PC-3 (cell line): ENCODE data around the gene CELF5. TPM values are rescaled to one million over a fixed set of nuclear protein-coding genes. Genes with fewer than 3 reads are reported as not detected.

Experiments used
- ATAC-seq: fragments of 200-7000 bp; cut with Tn5 transposase; 2 replicates; pipeline ENCODE4 v1.9.1; 2020; ENCODE audit warnings: mild to moderate bottlenecking, moderate library complexity
- BruUV-seq: library from RNA; stranded (reverse); fragments of 400-500 nt; replicated peaks from 2 replicates; lab custom pipeline; 2021; lab: Mats Ljungman, UMichigan
- CTCF ChIA-PET: fragments of 300-600 bp; sonication (Branson Sonifier 250); formaldehyde crosslinking; loops from one replicate; lab custom pipeline; 2022; ENCODE audit warnings: antibody characterized with exemption; lab: Charles Lee
- POLR2A ChIA-PET: fragments of 300-600 bp; sonication (Branson Sonifier 250); formaldehyde crosslinking; loops from one replicate; lab custom pipeline; 2022; ENCODE audit warnings: antibody characterized with exemption; ENCODE audit not compliant: unreplicated experiment; lab: Charles Lee
- DNase-seq: peaks from one replicate; pipeline ENCODE4 v3.0.0-alpha.2; 2015
- H2AFZ ChIP-seq: fragments of 300-600 bp; sonication (generic); 2 replicates; pipeline ENCODE4 v1.6.0; 2016; ENCODE audit warnings: antibody characterized with exemption, low read length
- H3F3A ChIP-seq: fragments of 300-600 bp; sonication (generic); one replicate; pipeline ENCODE4 v1.6.0; 2017; ENCODE audit warnings: antibody characterized with exemption, low read length, control low read depth, mild to moderate bottlenecking; ENCODE audit not compliant: unreplicated experiment
- H3K27ac ChIP-seq: fragments of 300-600 bp; sonication (generic); 2 replicates; pipeline ENCODE4 v1.5.1; 2016; ENCODE audit warnings: mild to moderate bottlenecking, low read length
- H3K27me3 ChIP-seq: fragments of 300-600 bp; sonication (generic); 2 replicates; pipeline ENCODE4 v1.6.1; 2016; ENCODE audit warnings: low read length, mixed read lengths
- H3K36me3 ChIP-seq: fragments of 300-600 bp; sonication (generic); 2 replicates; pipeline ENCODE4 v1.6.1; 2016; ENCODE audit warnings: low read depth, mixed run types, low read length, mixed read lengths
- H3K4me1 ChIP-seq: fragments of 300-600 bp; sonication (generic); 2 replicates; pipeline ENCODE4 v1.5.1; 2016; ENCODE audit warnings: low read length; ENCODE audit not compliant: insufficient read depth
- H3K4me2 ChIP-seq: fragments of 300-600 bp; sonication (generic); 2 replicates; pipeline ENCODE4 v1.6.0; 2016; ENCODE audit warnings: low read length
- H3K4me3 ChIP-seq: fragments of 300-600 bp; sonication (generic); 2 replicates; pipeline ENCODE4 v1.5.1; 2016; ENCODE audit warnings: mild to moderate bottlenecking, low read length, mixed read lengths
- H3K79me2 ChIP-seq: fragments of 300-600 bp; sonication (generic); 2 replicates; pipeline ENCODE4 v1.6.1; 2017; ENCODE audit warnings: low read length, mixed read lengths
- H3K9ac ChIP-seq: fragments of 300-600 bp; sonication (generic); 2 replicates; pipeline ENCODE4 v1.6.0; 2016; ENCODE audit warnings: mild to moderate bottlenecking, low read length
- H3K9me2 ChIP-seq: fragments of 300-600 bp; sonication (generic); replicated peaks from 2 replicates; pipeline ENCODE4 v1.6.1; 2016; ENCODE audit warnings: mixed run types, low read length, mixed read lengths
- H3K9me3 ChIP-seq: fragments of 300-600 bp; sonication (generic); 2 replicates; pipeline ENCODE4 v1.6.1; 2016; ENCODE audit warnings: low read length, mixed read lengths
- H4K20me1 ChIP-seq: fragments of 300-600 bp; sonication (generic); 2 replicates; pipeline ENCODE4 v1.6.1; 2016; ENCODE audit warnings: low read length, mixed read lengths
- CTCF ChIP-seq: fragments of 300-600 bp; sonication (generic); conservative IDR thresholded peaks from 2 replicates; pipeline ENCODE4 v1.5.1; 2017; ENCODE audit warnings: antibody characterized with exemption, low read depth, mild to moderate bottlenecking, low read length
- EZH2 ChIP-seq: fragments of 300-600 bp; sonication (generic); IDR thresholded peaks from one replicate; pipeline ENCODE4 v1.6.1; 2017; ENCODE audit warnings: antibody characterized with exemption, mild to moderate bottlenecking, low read length; ENCODE audit not compliant: unreplicated experiment
- EZH2phosphoT487 ChIP-seq: fragments of 300-600 bp; sonication (generic); IDR thresholded peaks from 2 replicates; pipeline ENCODE4 v1.6.1; 2018; ENCODE audit warnings: mild to moderate bottlenecking, antibody characterized with exemption, low read length, borderline replicate concordance
- intact Hi-C: fragments of 100-400 bp; cut with micrococcal nuclease; formaldehyde crosslinking; loops from 2 replicates; pipeline ENCODE4 v1.9.0; 2023
- total RNA-seq: library from RNA; depleted of rRNA; stranded (reverse); fragments of >200 nt; gene quantifications from 2 replicates; pipeline ENCODE4 v1.2.3, GENCODE V29; 2014

The CELF5 gene
- total RNA-seq, 1 experiment from 2014 or later = 0.44 TPM

- ATAC-seq (no peak), DNase-seq (no peak)
- no peaks in the 10 kb centered on the region for H4K20me1 ChIP-seq
- ChIA-PET POLR2A (no interaction called here), CTCF (no interaction called here)
- no peak overlapping the region for H3K4me3 ChIP-seq
- H3K9me2 ChIP-seq = no peaks in the 10 kb centered on the region
- intact Hi-C loops = no loop called here
- no peaks in the 10 kb centered on the region for H3F3A ChIP-seq
- BruUV-seq = no TSS peak
- no peaks in the 10 kb centered on the region for H3K27me3 ChIP-seq
- no peaks in the 10 kb centered on the region for H3K9me3 ChIP-seq
- no peak overlapping the region for H3K27ac ChIP-seq
- H3K4me1 ChIP-seq = no peaks in the 10 kb centered on the region
- H2AFZ ChIP-seq = no peak overlapping the region
- H3K4me2 ChIP-seq = no peak overlapping the region
- peaks cover 2% of the 10 kb centered on the region; the same call in 1 of the 2 replicates for H3K36me3 ChIP-seq
- TF ChIP-seq EZH2 = no peak
- TF ChIP-seq EZH2phosphoT487 = no peak
- TF ChIP-seq CTCF = no peak
- peaks cover 16% of the 10 kb centered on the region for H3K79me2 ChIP-seq
- H3K9ac ChIP-seq = no peak overlapping the region
These were observed 27.6 kb upstream of the CELF5 start for GRCh38 chr19:3196933-3197205.

GRCh38 chr19:3198901-3199700 is 25.4 kb upstream of the CELF5 start:
- POLR2A ChIA-PET = no interaction called here
- DNase-seq (no peak), ATAC-seq (no peak)
- no peak overlapping the region for H3K27ac ChIP-seq
- no peaks in the 10 kb centered on the region for H3K9me2 ChIP-seq
- no peaks in the 10 kb centered on the region for H3F3A ChIP-seq
- BruUV-seq = no TSS peak
- no peak overlapping the region for H3K4me2 ChIP-seq
- CTCF ChIA-PET = no interaction called here
- H2AFZ ChIP-seq = no peak overlapping the region
- TF ChIP-seq EZH2 (no peak), CTCF (no peak), EZH2phosphoT487 (no peak)
- no peaks in the 10 kb centered on the region for H3K27me3 ChIP-seq
- no peaks in the 10 kb centered on the region for H4K20me1 ChIP-seq
- no peak overlapping the region for H3K4me3 ChIP-seq
- no peaks in the 10 kb centered on the region for H3K4me1 ChIP-seq
- intact Hi-C loops = no loop called here
- no peak overlapping the region for H3K9ac ChIP-seq
- H3K9me3 ChIP-seq = no peaks in the 10 kb centered on the region
- H3K79me2 ChIP-seq = peaks cover 3% of the 10 kb centered on the region; the same call in 1 of the 2 replicates
- H3K36me3 ChIP-seq = peaks cover 2% of the 10 kb centered on the region; the same call in 1 of the 2 replicates

- ChIA-PET POLR2A (no interaction called here), CTCF (no interaction called here)
- Histone ChIP-seq H2AFZ (no peak overlapping the region), H3K4me1 (no peaks in the 10 kb centered on the region), H3F3A (no peaks in the 10 kb centered on the region), H3K9me2 (no peaks in the 10 kb centered on the region), H3K9ac (no peak overlapping the region), H3K9me3 (no peaks in the 10 kb centered on the region), H4K20me1 (no peaks in the 10 kb centered on the region), H3K27ac (no peak overlapping the region), H3K79me2 (no peaks in the 10 kb centered on the region), H3K36me3 (no peaks in the 10 kb centered on the region), H3K4me2 (no peak overlapping the region), H3K4me3 (no peak overlapping the region), H3K27me3 (no peaks in the 10 kb centered on the region)
- BruUV-seq = no TSS peak
- TF ChIP-seq EZH2phosphoT487 (no peak), CTCF (no peak), EZH2 (no peak)
- DNase-seq = no peak
- intact Hi-C loops = no loop called here
- no peak for ATAC-seq
These were observed 23.3 kb upstream of the CELF5 start for GRCh38 chr19:3201072-3201700.
